PC-3 (cell line): ENCODE results near the gene TAS1R1. TPM values are rescaled to one million over a fixed set of nuclear protein-coding genes. Genes with fewer than 3 reads are reported as not detected.

Source experiments
- ATAC-seq: fragments of 200-7000 bp; cut with Tn5 transposase; 2 replicates; pipeline ENCODE4 v1.9.1; 2020; ENCODE audit warnings: mild to moderate bottlenecking, moderate library complexity
- BruUV-seq: library from RNA; stranded (reverse); fragments of 400-500 nt; replicated peaks from 2 replicates; lab custom pipeline; 2021; lab: Mats Ljungman, UMichigan
- CTCF ChIA-PET: fragments of 300-600 bp; sonication (Branson Sonifier 250); formaldehyde crosslinking; loops from one replicate; lab custom pipeline; 2022; ENCODE audit warnings: antibody characterized with exemption; lab: Charles Lee
- POLR2A ChIA-PET: fragments of 300-600 bp; sonication (Branson Sonifier 250); formaldehyde crosslinking; loops from one replicate; lab custom pipeline; 2022; ENCODE audit warnings: antibody characterized with exemption; ENCODE audit not compliant: unreplicated experiment; lab: Charles Lee
- DNase-seq: peaks from one replicate; pipeline ENCODE4 v3.0.0-alpha.2; 2015
- H2AFZ ChIP-seq: fragments of 300-600 bp; sonication (generic); 2 replicates; pipeline ENCODE4 v1.6.0; 2016; ENCODE audit warnings: antibody characterized with exemption, low read length
- H3F3A ChIP-seq: fragments of 300-600 bp; sonication (generic); one replicate; pipeline ENCODE4 v1.6.0; 2017; ENCODE audit warnings: antibody characterized with exemption, low read length, control low read depth, mild to moderate bottlenecking; ENCODE audit not compliant: unreplicated experiment
- H3K27ac ChIP-seq: fragments of 300-600 bp; sonication (generic); 2 replicates; pipeline ENCODE4 v1.5.1; 2016; ENCODE audit warnings: mild to moderate bottlenecking, low read length
- H3K27me3 ChIP-seq: fragments of 300-600 bp; sonication (generic); 2 replicates; pipeline ENCODE4 v1.6.1; 2016; ENCODE audit warnings: low read length, mixed read lengths
- H3K36me3 ChIP-seq: fragments of 300-600 bp; sonication (generic); 2 replicates; pipeline ENCODE4 v1.6.1; 2016; ENCODE audit warnings: low read depth, mixed run types, low read length, mixed read lengths
- H3K4me1 ChIP-seq: fragments of 300-600 bp; sonication (generic); 2 replicates; pipeline ENCODE4 v1.5.1; 2016; ENCODE audit warnings: low read length; ENCODE audit not compliant: insufficient read depth
- H3K4me2 ChIP-seq: fragments of 300-600 bp; sonication (generic); 2 replicates; pipeline ENCODE4 v1.6.0; 2016; ENCODE audit warnings: low read length
- H3K4me3 ChIP-seq: fragments of 300-600 bp; sonication (generic); 2 replicates; pipeline ENCODE4 v1.5.1; 2016; ENCODE audit warnings: mild to moderate bottlenecking, low read length, mixed read lengths
- H3K79me2 ChIP-seq: fragments of 300-600 bp; sonication (generic); 2 replicates; pipeline ENCODE4 v1.6.1; 2017; ENCODE audit warnings: low read length, mixed read lengths
- H3K9ac ChIP-seq: fragments of 300-600 bp; sonication (generic); 2 replicates; pipeline ENCODE4 v1.6.0; 2016; ENCODE audit warnings: mild to moderate bottlenecking, low read length
- H3K9me2 ChIP-seq: fragments of 300-600 bp; sonication (generic); replicated peaks from 2 replicates; pipeline ENCODE4 v1.6.1; 2016; ENCODE audit warnings: mixed run types, low read length, mixed read lengths
- H3K9me3 ChIP-seq: fragments of 300-600 bp; sonication (generic); 2 replicates; pipeline ENCODE4 v1.6.1; 2016; ENCODE audit warnings: low read length, mixed read lengths
- H4K20me1 ChIP-seq: fragments of 300-600 bp; sonication (generic); 2 replicates; pipeline ENCODE4 v1.6.1; 2016; ENCODE audit warnings: low read length, mixed read lengths
- CTCF ChIP-seq: fragments of 300-600 bp; sonication (generic); conservative IDR thresholded peaks from 2 replicates; pipeline ENCODE4 v1.5.1; 2017; ENCODE audit warnings: antibody characterized with exemption, low read depth, mild to moderate bottlenecking, low read length
- EZH2 ChIP-seq: fragments of 300-600 bp; sonication (generic); IDR thresholded peaks from one replicate; pipeline ENCODE4 v1.6.1; 2017; ENCODE audit warnings: antibody characterized with exemption, mild to moderate bottlenecking, low read length; ENCODE audit not compliant: unreplicated experiment
- EZH2phosphoT487 ChIP-seq: fragments of 300-600 bp; sonication (generic); IDR thresholded peaks from 2 replicates; pipeline ENCODE4 v1.6.1; 2018; ENCODE audit warnings: mild to moderate bottlenecking, antibody characterized with exemption, low read length, borderline replicate concordance
- intact Hi-C: fragments of 100-400 bp; cut with micrococcal nuclease; formaldehyde crosslinking; loops from 2 replicates; pipeline ENCODE4 v1.9.0; 2023
- total RNA-seq: library from RNA; depleted of rRNA; stranded (reverse); fragments of >200 nt; gene quantifications from 2 replicates; pipeline ENCODE4 v1.2.3, GENCODE V29; 2014

Gene TAS1R1
- total RNA-seq, 1 experiment from 2014 or later = not detected

- ATAC-seq (peak; percentile 60), DNase-seq (peak; percentile 100)
- BruUV-seq = TSS peak; percentile 85
- H3K4me1 ChIP-seq = peaks cover 30% of the 10 kb centered on the region
- H3K27ac ChIP-seq = peak overlapping the region; percentile 93
- H3K9me2 ChIP-seq = no peaks in the 10 kb centered on the region
- peak overlapping the region; percentile 92 for H3K4me2 ChIP-seq
- H3K9me3 ChIP-seq = no peaks in the 10 kb centered on the region
- intact Hi-C loops = loop anchor here (1.0 kb wide), 5 partner anchors 11 to 110 kb away; partner anchors contain the start of genes NOL9, PLEKHG5 and ZBTB48
- H2AFZ ChIP-seq = peak overlapping the region; percentile 51; the same call in 1 of the 2 replicates
- peak overlapping the region; percentile 91 for H3K9ac ChIP-seq
- TF ChIP-seq EZH2 (no peak), EZH2phosphoT487 (peak; percentile 76; the same call in 1 of the 2 replicates), CTCF (no peak; the same call in 1 of the 2 replicates)
- ChIA-PET POLR2A (no interaction called here), CTCF (interaction anchor here (1.1 kb wide), 1 partner anchor 47 kb away, joined by 3 read pairs; the partner anchor contains the start of gene NOL9)
- peaks cover 23% of the 10 kb centered on the region for H3K36me3 ChIP-seq
- no peaks in the 10 kb centered on the region for H3F3A ChIP-seq
- peak overlapping the region; percentile 86 for H3K4me3 ChIP-seq
- no peaks in the 10 kb centered on the region for H3K27me3 ChIP-seq
- H3K79me2 ChIP-seq = peaks cover 63% of the 10 kb centered on the region
- peaks cover 41% of the 10 kb centered on the region for H4K20me1 ChIP-seq
Measured at GRCh38 chr1:6601049-6601922, 46.2 kb downstream of the TAS1R1 start.

- peak overlapping the region; percentile 86 for H3K4me3 ChIP-seq
- no peaks in the 10 kb centered on the region for H3K27me3 ChIP-seq
- CTCF ChIA-PET = interaction anchor here (1.1 kb wide), 1 partner anchor 48 kb away, joined by 3 read pairs; the partner anchor contains the start of gene NOL9
- H3K4me1 ChIP-seq = peaks cover 30% of the 10 kb centered on the region
- peak overlapping the region; percentile 93 for H3K27ac ChIP-seq
- peaks cover 33% of the 10 kb centered on the region for H4K20me1 ChIP-seq
- H3K9me2 ChIP-seq = no peaks in the 10 kb centered on the region
- H3K36me3 ChIP-seq = peaks cover 15% of the 10 kb centered on the region
- TF ChIP-seq EZH2 (no peak), EZH2phosphoT487 (peak; percentile 82), CTCF (no peak)
- DNase-seq (peak; percentile 57), ATAC-seq (peak; percentile 16)
- H3F3A ChIP-seq = no peaks in the 10 kb centered on the region
- H2AFZ ChIP-seq = peak overlapping the region; percentile 51
- BruUV-seq = no TSS peak
- peak overlapping the region; percentile 91 for H3K9ac ChIP-seq
- POLR2A ChIA-PET = interaction anchor here (0.5 to 1.3 kb wide), 2 partner anchors 22 to 45 kb away, joined by 3 to 12 read pairs; partner anchors contain the start of gene ZBTB48
- intact Hi-C loops = loop anchor here (1.0 kb wide), 5 partner anchors 10 to 111 kb away; partner anchors contain the start of genes NOL9, PLEKHG5 and ZBTB48
- peak overlapping the region; percentile 92 for H3K4me2 ChIP-seq
- H3K79me2 ChIP-seq = peaks cover 55% of the 10 kb centered on the region
- H3K9me3 ChIP-seq = no peaks in the 10 kb centered on the region
Measured at GRCh38 chr1:6601923-6602668, 47.0 kb downstream of the TAS1R1 start.
